NCI-H226 (cell line): Measurements from ENCODE around the gene APMAP.

Experiments
- DNase-seq: peaks from one replicate; pipeline ENCODE4 v3.0.0-alpha.2; 2015

The APMAP gene

GRCh38 chr20:24992487-24993205 lies at the start of gene APMAP:
Gene APMAP, minus strand, starts transcription at chr20:24992751. Its CDS starts 63 bp downstream, at chr20:24992688.
- DNase-seq = peak; percentile 91

- no peak for DNase-seq
Measured at GRCh38 chr20:25041813-25042530, 49.4 kb upstream of the APMAP start.

- DNase-seq = peak; percentile 70
Measured at GRCh38 chr20:25040438-25040831, 47.9 kb upstream of the APMAP start.

GRCh38 chr20:25039697-25040437 lies 47.3 kb upstream of the APMAP start:
- peak; percentile 41 for DNase-seq

GRCh38 chr20:25038591-25039015 lies 46.1 kb upstream of the APMAP start:
- DNase-seq = no peak

GRCh38 chr20:25038103-25038410 lies 45.5 kb upstream of the APMAP start:
- no peak for DNase-seq

GRCh38 chr20:25037288-25038102 lies 44.9 kb upstream of the APMAP start:
- DNase-seq = no peak

GRCh38 chr20:25036331-25036936 lies 43.9 kb upstream of the APMAP start:
- no peak for DNase-seq

GRCh38 chr20:25035921-25036320 lies 43.4 kb upstream of the APMAP start:
- DNase-seq = no peak

- no peak for DNase-seq
Measured at GRCh38 chr20:25033924-25034300, 41.4 kb upstream of the APMAP start.

GRCh38 chr20:25033265-25033923 lies 40.8 kb upstream of the APMAP start:
- no peak for DNase-seq

GRCh38 chr20:25032478-25033264 lies 40.1 kb upstream of the APMAP start:
- no peak for DNase-seq

- DNase-seq = no peak
Measured at GRCh38 chr20:25032065-25032477, 39.5 kb upstream of the APMAP start.

GRCh38 chr20:25031241-25031640 lies 38.7 kb upstream of the APMAP start:
- no peak for DNase-seq

- no peak for DNase-seq
Measured at GRCh38 chr20:25030649-25031207, 38.2 kb upstream of the APMAP start.

GRCh38 chr20:25030007-25030648 lies 37.6 kb upstream of the APMAP start:
- DNase-seq = no peak

- no peak for DNase-seq
Measured at GRCh38 chr20:25025986-25026605, 33.5 kb upstream of the APMAP start.

- no peak for DNase-seq
Measured at GRCh38 chr20:25025091-25025861, 32.7 kb upstream of the APMAP start.

- DNase-seq = no peak
Measured at GRCh38 chr20:25024171-25024570, 31.6 kb upstream of the APMAP start.
